SK-N-SH treated with all-trans-retinoic acid at 6 μM for 48 hours (cell line): Measurements from ENCODE around the gene FRK.

Experiments
- CSDC2 ChIP-seq: fragments of 250-450 bp; sonication (Bioruptor Pico); IDR thresholded peaks from 2 replicates; pipeline ENCODE4 v1.5.0; 2020; ENCODE audit warnings: mild to moderate bottlenecking, moderate library complexity
- ESRRG ChIP-seq: fragments of 250-450 bp; sonication (Bioruptor Pico); IDR thresholded peaks from 2 replicates; pipeline ENCODE4 v1.6.1; 2021; ENCODE audit warnings: mild to moderate bottlenecking
- GLIS3 ChIP-seq: fragments of 250-450 bp; sonication (Bioruptor Pico); IDR thresholded peaks from 2 replicates; pipeline ENCODE4 v1.5.0; 2020; ENCODE audit warnings: mild to moderate bottlenecking, moderate library complexity
- PPARA ChIP-seq: fragments of 250-450 bp; sonication (Bioruptor Pico); IDR thresholded peaks from 2 replicates; pipeline ENCODE4 v1.5.0; 2020; ENCODE audit warnings: mild to moderate bottlenecking, borderline replicate concordance
- SNAI2 ChIP-seq: fragments of 250-450 bp; sonication (Bioruptor Pico); IDR thresholded peaks from 2 replicates; pipeline ENCODE4 v1.5.0; 2020; ENCODE audit warnings: mild to moderate bottlenecking, moderate library complexity
- TOX ChIP-seq: fragments of 250-450 bp; sonication (Bioruptor Pico); IDR thresholded peaks from 2 replicates; pipeline ENCODE4 v1.8.0; 2021; ENCODE audit warnings: mild to moderate bottlenecking, moderate library complexity, borderline replicate concordance
- ZFP3 ChIP-seq: fragments of 250-450 bp; sonication (Bioruptor Pico); IDR thresholded peaks from 2 replicates; pipeline ENCODE4 v1.5.0; 2020; ENCODE audit warnings: mild to moderate bottlenecking, moderate library complexity
- ZFP30 ChIP-seq: fragments of 450-650 bp; formaldehyde crosslinking; IDR thresholded peaks from 2 replicates; pipeline ENCODE4 v1.5.0; 2022; ENCODE audit warnings: mild to moderate bottlenecking, moderate library complexity
- ZNF565 ChIP-seq: fragments of 450-650 bp; formaldehyde crosslinking; conservative IDR thresholded peaks from 2 replicates; pipeline ENCODE4 v1.5.0; 2020; ENCODE audit warnings: low read depth, mild to moderate bottlenecking, moderate library complexity
- ZNF70 ChIP-seq: fragments of 450-650 bp; formaldehyde crosslinking; IDR thresholded peaks from 2 replicates; pipeline ENCODE4 v1.5.0; 2020; ENCODE audit warnings: mild to moderate bottlenecking, moderate library complexity
- TF ChIP-seq, protein P1 (sequence below): fragments of 250-450 bp; sonication (Bioruptor Pico); IDR thresholded peaks from 2 replicates; pipeline ENCODE4 v1.8.0; 2020; ENCODE audit warnings: mild to moderate bottlenecking, moderate library complexity, borderline replicate concordance

DNA sequence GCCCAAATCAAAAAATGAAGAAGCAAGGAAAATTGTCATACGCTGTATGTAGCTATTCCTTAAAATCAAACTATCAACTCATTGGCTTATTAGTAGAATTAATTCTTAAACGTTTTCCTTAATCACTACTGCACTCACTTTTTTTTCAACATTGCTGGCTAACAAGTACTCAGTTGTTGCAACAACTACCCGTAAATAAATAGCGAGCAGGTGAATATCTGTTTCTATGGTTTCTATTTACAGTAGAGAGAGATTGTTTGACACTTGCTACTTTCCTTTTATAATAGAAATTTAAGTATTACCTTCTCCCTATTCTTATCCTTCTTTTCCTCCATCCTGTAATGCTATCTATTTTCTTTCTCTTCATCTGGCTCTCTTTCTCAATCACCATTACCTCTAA lies 25.1 kb downstream of the FRK start:
- TF ChIP-seq, protein P1, sequence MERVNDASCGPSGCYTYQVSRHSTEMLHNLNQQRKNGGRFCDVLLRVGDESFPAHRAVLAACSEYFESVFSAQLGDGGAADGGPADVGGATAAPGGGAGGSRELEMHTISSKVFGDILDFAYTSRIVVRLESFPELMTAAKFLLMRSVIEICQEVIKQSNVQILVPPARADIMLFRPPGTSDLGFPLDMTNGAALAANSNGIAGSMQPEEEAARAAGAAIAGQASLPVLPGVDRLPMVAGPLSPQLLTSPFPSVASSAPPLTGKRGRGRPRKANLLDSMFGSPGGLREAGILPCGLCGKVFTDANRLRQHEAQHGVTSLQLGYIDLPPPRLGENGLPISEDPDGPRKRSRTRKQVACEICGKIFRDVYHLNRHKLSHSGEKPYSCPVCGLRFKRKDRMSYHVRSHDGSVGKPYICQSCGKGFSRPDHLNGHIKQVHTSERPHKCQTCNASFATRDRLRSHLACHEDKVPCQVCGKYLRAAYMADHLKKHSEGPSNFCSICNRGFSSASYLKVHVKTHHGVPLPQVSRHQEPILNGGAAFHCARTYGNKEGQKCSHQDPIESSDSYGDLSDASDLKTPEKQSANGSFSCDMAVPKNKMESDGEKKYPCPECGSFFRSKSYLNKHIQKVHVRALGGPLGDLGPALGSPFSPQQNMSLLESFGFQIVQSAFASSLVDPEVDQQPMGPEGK (CRISPR knock-in tag): no peak
- no peak for TF ChIP-seq ZNF70
- TF ChIP-seq PPARA: no peak
- TF ChIP-seq ESRRG (CRISPR knock-in tag): no peak
- no peak for TF ChIP-seq SNAI2 (CRISPR knock-in tag)
- no peak for TF ChIP-seq TOX (CRISPR knock-in tag)
- TF ChIP-seq GLIS3 (CRISPR knock-in tag): no peak
- no peak for TF ChIP-seq CSDC2 (CRISPR knock-in tag)
- no peak for TF ChIP-seq ZNF565 (CRISPR knock-in tag)
- TF ChIP-seq ZFP30: no peak
- TF ChIP-seq ZFP3: no peak
